ENCODE data around the gene HPD.
"Not testable (repeated sequence)": the region's sequence is repeated elsewhere in the genome, so short reads cannot be mapped to it uniquely, and the experiment has no call there.

Gene HPD

GRCh38 chr12:121861636-121862254 is 3.1 kb upstream of the HPD start:
- no peak for DNase-seq (ENCODE audit: low spot score)

- DNase-seq (ENCODE audit: low spot score): not testable (repeated sequence)
These were observed 2.0 kb upstream of the HPD start for GRCh38 chr12:121860699-121861098.

- no peak for DNase-seq (ENCODE audit: low spot score)
These were observed 1.6 kb upstream of the HPD start for GRCh38 chr12:121860257-121860656.

- no peak for DNase-seq (ENCODE audit: low spot score)
These were observed 369 bp downstream of the HPD start for GRCh38 chr12:121858318-121858661.

GRCh38 chr12:121857322-121858246 is 1.1 kb downstream of the HPD start:
- no peak for DNase-seq (ENCODE audit: low spot score)

- not testable (repeated sequence) for DNase-seq (ENCODE audit: low spot score)
These were observed 6.3 kb downstream of the HPD start for GRCh38 chr12:121852392-121852791.

- no peak for DNase-seq (ENCODE audit: low spot score)
These were observed 9.0 kb downstream of the HPD start for GRCh38 chr12:121849665-121850064.

GRCh38 chr12:121849211-121849610 is 9.4 kb downstream of the HPD start:
- DNase-seq (ENCODE audit: low spot score): no peak

- no peak for DNase-seq (ENCODE audit: low spot score)
These were observed 13.0 kb downstream of the HPD start for GRCh38 chr12:121845701-121846100.

GRCh38 chr12:121843236-121843982 is 15.2 kb downstream of the HPD start:
- DNase-seq (ENCODE audit: low spot score): no peak

- DNase-seq (ENCODE audit: low spot score): no peak
These were observed 18.5 kb downstream of the HPD start for GRCh38 chr12:121839993-121840761.

- DNase-seq (ENCODE audit: low spot score): peak; percentile 99
These were observed 19.3 kb downstream of the HPD start for GRCh38 chr12:121839106-121839992.

GRCh38 chr12:121838126-121838525 is 20.5 kb downstream of the HPD start:
- no peak for DNase-seq (ENCODE audit: low spot score)

- no peak for DNase-seq (ENCODE audit: low spot score)
These were observed 21.0 kb downstream of the HPD start for GRCh38 chr12:121837680-121838079.

- DNase-seq (ENCODE audit: low spot score): no peak
These were observed 27.0 kb downstream of the HPD start for GRCh38 chr12:121831571-121832245.

GRCh38 chr12:121830588-121831265 is 27.9 kb downstream of the HPD start:
- DNase-seq (ENCODE audit: low spot score): no peak

GRCh38 chr12:121830134-121830533 is 28.5 kb downstream of the HPD start:
- DNase-seq (ENCODE audit: low spot score): no peak

GRCh38 chr12:121829250-121829918 is 29.3 kb downstream of the HPD start:
- DNase-seq (ENCODE audit: low spot score): no peak

- no peak for DNase-seq (ENCODE audit: low spot score)
These were observed 29.8 kb downstream of the HPD start for GRCh38 chr12:121828826-121829225.
